Left cardiac atrium (tissue), 4 donors: ENCODE measurements around the gene SLAMF1. TPM values are rescaled to one million over a fixed set of nuclear protein-coding genes. Genes with fewer than 3 reads are reported as not detected.

Source experiments
- ATAC-seq, 2 donors: fragments of 200-7000 bp; cut with Tn5 transposase; one replicate each; pipeline ENCODE4 v1.9.1; 2020; ENCODE audit warnings: mild to moderate bottlenecking in 2 of 2, moderate library complexity in 2 of 2
- DNase-seq: peaks from one replicate; pipeline ENCODE4 v3.0.0-alpha.2; 2020
- intact Hi-C, 2 donors: fragments of 100-400 bp; cut with DNase I; formaldehyde crosslinking; loops; one replicate each; pipeline versions ENCODE4 v1.14.1 to v1.15.1; 2022 to 2023
- total RNA-seq, 2 donors: library from RNA; stranded (reverse); fragmentation: NEBNext Ultra II Directional; extraction: Animal tissue kit (Norgen Biotek cat#: 25700); gene quantifications; one replicate each; pipeline ENCODE4 v1.2.1, GENCODE V29; 2021
- donor health status: DM: no; HTN: yes; CAD: no.
- donor health status: DM: no; HTN: yes; CAD: no; lungs with severe emphysema.
- donor health status: DM: yes; HTN: yes; CAD: no.
- donor health status: Dilated cardiomyopathy.

Gene SLAMF1
- total RNA-seq, 2 donors from 2014 or later: 0.91 to 0.94 TPM

DNA sequence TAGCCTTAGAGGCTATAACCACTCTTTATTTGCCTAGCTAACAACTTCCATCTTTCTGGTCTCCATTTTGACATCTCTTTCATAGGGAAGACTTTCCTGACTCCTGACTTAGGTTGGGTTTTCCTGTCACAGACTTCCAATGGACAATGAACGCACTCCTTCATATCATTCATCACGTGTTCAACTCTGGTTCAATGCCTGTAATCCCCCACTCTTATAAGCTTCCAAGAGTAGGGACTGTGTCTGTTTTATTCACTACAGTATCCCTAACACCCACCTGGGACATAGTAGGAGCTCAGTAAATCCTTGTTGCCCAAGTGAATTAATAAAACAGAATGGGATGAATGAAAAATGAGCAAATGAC is 4.6 kb downstream of the SLAMF1 start:
- intact Hi-C loops: no loop called here
- no peak for ATAC-seq
- no peak for DNase-seq

DNA sequence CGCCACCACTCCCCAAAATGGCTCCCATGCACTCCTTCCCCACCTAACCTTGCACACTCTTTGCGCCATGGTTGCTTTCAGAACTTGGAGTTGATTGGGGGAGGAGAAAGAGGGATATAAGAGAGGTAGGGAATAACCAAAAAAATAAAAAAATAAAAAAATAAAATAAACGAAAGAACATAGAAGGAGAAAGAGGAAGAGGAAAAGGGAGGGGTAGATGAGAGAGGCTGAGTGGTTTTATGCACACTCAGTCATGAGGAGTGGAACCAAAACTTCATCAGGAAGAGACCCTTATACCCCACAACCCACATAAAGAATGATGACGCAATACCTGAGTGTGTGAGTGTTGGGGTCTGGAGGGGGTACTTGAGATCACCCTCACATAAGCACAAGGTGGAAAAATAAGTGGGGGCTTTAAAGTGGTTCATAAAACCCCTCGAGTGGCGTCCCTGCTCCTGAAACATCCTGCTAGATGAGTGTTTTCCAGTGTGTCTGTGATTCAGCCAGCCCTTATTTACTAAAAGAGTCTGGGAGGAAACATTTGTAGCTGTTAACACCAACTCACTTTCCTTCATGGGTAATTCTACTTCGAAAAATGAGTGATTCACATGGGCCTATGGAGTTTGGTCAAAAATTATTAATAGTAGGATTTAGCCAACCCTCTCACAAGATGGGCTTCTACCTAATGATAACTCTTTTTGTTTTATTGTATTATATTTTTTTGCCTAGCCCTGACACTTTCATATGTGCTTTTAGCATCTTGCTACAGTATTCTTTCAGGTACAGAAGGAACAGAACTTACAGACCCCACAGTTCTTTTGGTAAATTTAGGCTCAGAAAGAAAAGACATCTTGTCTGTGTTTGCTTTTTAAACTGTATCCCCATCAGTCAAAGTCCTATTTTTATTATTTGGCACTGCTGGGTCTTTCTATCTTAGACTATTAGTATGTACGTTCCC is 5.2 kb downstream of the SLAMF1 start:
- ATAC-seq (no peak), DNase-seq (no peak)
- intact Hi-C loops: no loop called here

DNA sequence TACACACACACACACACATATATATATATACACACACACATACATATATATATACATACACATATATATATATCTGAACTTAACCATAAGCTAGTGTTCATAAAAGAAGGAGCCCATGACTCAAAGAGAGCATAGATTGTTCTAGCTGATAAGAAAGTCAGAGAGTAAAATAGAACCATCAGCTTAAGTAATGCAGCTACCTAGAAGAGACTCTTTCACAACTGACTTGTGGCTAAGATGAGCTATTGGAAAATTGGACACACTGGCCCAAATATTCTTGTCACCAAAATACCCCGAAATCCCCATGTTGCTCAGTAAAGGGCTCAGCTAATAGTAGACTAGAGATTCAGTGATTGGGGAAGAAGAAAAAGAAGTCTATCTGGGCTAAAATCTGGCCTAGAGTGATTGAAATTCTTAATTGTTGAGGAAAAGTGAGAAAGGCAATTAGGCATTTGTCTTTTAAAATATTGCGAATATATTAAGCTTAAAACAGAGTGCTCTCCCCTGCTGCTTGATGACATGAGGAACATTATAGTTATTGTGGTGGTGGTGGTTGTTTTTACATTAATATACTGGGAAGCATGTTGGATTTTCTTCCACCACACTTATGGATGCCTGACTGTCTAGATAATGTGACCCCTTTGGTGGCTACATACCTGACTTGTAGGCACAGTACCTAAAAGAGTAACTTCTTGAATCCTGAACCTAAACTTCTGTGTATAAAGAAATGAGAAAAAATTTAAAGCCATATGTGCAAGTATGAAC is 6.3 kb downstream of the SLAMF1 start:
- intact Hi-C loops: no loop called here
- ATAC-seq: no peak
- DNase-seq: no peak

DNA sequence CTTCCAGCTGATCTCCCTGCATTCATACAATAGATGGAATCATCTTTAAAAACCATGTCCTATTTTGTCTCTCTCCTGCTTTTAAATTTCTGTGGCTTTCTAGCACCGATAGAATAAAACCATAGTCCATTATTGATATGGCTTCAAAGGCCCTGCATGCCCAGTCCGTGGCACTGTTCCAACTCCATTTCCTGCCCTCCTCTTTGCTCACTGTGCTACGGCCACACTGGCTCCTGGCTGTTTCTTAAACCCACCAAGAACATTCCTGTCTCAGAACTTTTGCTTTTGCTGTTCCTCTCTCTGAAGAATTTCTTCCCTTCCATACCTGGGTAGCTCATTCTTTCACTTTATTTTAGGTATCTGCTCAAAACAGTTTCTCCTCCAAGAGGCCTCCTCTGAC is 7.2 kb downstream of the SLAMF1 start:
- DNase-seq (peak; percentile 34), ATAC-seq (no peak)
- intact Hi-C loops: no loop called here

DNA sequence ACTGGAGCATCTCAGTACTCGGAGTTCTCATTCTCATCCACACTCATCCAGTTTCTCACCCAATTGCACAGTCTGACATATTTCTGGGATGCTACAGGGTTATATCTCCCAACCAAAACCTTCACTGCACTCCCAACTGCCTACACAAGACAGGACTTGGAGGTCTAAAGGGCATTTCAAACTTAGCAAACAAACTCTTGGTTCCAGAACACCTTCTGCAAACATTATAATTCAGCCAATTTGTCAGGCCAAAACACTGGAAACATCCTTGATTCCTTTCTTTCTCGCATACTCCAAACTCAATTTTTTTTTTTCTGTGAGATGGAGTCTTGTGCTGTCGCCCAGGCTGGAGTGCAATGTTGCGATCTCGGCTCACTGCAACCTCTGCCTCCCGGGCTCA is 7.9 kb downstream of the SLAMF1 start:
- intact Hi-C loops: no loop called here
- DNase-seq (no peak), ATAC-seq (no peak)

DNA sequence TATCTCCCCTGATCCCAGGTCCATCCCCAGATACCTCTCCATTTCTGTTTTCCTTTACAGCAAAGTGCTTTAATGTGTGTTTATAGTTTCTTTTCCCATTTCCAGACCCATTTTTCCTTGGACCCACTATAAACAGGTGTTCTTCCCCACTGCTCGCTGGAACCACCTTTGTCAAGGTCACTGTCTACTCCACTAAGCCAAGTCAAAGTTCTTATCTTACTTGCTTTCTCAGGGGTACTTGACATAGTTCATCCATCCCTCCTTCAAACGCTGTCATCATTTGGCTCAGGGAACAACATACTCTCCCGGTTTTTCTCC is 8.3 kb downstream of the SLAMF1 start:
- intact Hi-C loops: no loop called here
- DNase-seq (no peak), ATAC-seq (no peak)

DNA sequence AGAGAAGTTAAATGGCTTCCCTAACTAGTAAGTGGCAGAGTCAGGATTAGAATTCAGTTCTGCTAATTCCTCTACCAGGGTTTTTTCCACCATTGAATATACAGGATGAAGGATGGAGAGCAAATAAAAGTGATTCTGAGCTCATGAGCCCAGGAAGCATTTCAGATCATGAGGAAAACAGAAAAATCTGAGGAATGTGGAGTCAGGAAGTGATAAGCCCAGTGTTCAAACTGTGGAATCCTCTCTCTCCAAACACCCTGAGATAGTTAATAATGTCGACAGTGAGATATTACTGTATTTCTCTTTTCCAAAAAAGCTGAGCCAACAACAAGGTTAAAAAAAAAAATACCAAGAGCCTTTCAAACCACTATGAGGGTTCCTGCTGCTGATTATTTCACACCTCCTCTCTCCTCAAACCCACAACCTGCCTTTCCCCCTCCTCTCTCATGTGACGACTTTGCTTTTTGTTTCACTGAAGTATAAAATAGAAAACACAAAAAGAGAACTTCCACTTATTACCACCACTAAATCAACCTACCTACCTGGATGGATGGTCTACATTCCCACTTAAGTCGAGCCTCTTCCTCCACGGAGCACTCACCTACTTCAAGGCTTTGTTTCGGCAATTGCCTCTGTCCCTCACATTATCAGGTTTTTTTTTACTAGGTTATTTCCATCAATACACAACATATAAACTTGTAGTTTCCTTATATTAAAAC is 8.9 kb downstream of the SLAMF1 start:
- no peak for DNase-seq
- ATAC-seq: peak in 1 of 2 donors; percentile 27
- intact Hi-C loops: no loop called here

DNA sequence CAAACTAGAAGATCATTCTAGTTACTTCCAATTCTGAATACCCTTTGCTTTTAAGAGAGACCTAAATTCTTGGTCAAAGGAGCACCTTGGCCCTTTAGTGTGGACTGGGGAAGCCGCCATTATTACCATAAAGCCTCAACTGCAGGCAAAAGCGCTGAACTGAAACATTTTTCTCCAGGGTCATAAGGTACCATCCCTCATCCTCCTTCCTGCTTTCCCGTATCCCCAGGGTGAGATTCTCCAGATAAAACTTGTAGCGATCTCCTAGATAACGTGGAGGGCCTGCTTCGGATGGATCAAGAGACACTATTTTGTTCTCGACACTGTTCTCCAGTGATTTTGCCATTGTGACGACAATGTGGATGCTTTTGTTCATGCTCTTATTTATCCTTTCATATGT is 9.8 kb downstream of the SLAMF1 start:
- ATAC-seq: no peak
- no peak for DNase-seq
- intact Hi-C loops: no loop called here

DNA sequence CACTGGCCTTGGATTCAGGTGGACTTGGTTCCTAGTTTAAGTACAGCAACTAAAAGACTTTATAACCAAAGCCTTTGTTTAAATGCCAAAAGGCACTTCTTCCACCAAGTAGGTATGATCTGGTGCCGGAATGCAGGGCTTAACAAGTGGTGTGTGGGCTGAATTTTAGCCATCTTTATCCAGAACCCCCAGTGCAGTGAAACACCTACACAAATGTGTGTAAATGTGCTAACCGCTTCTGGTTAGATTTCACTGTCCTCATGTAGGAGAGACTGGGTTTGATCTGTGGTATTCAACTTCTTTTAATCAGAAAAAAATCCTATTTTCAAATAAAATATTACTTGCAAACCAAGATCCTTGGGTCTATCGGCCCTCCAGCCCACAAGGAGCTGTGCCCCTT is 10.3 kb downstream of the SLAMF1 start:
- no peak for ATAC-seq
- intact Hi-C loops: no loop called here

DNA sequence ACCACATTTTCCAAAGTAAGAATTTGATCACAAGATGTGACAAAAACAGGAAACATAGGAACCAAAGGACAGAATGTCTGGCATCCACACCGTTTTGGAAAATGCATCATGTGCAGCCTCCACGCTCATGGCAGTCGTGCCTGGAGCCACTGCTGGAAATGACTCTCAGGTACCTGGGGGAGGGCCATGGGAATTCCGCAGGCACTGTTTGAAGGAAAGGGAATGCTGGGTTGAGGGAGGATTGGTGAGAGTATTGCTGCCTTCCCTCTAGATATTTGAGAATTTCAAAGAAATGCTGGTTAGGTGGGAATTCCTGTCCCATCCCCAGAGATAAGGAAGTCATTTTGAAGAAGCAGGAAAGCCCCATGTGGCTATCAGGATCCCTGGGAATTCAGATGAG is 10.8 kb downstream of the SLAMF1 start:
- DNase-seq: no peak
- ATAC-seq: no peak
- intact Hi-C loops: no loop called here

More for the DNA sequence above, 10.3 kb downstream of the SLAMF1 start:
- DNase-seq: no peak

DNA sequence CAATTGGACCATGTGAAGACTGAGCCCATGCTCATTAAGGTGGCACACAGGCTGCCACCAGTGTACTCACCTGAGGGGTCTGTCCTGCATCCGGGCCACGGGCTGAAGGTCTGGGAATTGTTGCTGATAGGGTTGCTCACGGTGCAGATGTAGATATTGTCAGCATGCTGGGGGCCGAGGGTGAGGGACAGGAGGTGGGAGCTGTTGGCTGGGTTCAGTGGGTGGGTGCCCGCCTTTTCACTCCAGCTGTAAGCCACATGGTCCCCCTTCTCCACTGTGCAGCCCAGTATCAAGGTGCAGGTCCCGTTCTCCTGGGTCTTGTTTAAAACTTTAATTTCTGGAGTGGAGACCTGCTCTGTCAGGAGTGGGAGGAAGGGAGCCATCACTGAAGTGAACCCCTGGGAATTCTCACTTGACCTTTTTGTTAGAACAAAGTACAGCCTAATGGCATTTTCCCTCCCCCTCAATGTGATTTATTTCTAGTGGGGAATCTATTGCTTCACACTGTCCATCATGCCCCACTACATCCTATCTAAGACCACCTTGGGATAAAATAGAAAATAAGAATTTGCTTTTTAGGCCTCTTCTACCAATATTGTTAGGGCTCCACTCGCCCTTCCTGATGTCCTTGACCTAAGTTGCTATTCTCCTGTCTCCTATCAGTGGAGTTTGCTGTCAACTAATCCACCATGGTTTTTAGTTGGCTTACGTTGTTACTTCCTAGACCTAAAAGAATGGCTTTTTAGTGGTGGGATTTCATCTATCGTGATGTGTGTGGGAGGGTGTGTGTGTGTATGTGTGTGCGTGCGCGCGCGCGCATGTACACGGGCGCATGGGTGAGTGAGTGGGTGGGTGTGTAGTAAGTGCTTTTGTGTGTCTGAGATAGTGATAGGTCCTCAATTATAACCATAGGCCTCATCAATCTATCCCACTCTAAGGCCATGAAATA is 12.0 kb downstream of the SLAMF1 start:
- ATAC-seq (no peak), DNase-seq (no peak)
- intact Hi-C loops: no loop called here

DNA sequence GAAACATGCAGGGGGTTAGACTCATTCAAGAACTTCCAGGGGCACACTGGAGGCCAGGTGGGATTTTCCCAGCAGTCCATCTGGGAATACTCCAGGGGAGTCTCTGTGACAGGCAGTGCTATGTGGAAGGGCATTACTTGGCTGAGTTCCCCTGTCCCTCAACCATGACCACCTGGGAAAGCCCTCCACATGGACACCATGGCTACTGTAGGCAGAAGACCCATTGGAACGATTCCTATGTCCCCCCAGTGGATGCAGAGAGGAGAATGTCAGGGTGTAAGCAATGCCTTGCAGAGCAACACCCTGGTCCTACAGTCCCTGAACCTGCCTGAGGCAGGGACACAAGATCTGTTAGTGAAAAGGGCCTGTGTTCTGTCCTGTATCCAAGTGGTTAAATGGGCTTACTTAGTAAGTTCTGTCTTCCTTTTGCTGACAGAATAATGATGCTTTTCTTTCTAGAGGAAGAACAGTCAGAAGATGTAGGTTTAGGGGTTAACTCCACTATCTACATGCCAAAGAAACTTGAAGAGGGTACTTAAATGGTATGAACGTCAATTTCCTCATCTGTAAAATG is 13.4 kb downstream of the SLAMF1 start:
- ATAC-seq: no peak
- intact Hi-C loops: no loop called here
- DNase-seq: no peak

DNA sequence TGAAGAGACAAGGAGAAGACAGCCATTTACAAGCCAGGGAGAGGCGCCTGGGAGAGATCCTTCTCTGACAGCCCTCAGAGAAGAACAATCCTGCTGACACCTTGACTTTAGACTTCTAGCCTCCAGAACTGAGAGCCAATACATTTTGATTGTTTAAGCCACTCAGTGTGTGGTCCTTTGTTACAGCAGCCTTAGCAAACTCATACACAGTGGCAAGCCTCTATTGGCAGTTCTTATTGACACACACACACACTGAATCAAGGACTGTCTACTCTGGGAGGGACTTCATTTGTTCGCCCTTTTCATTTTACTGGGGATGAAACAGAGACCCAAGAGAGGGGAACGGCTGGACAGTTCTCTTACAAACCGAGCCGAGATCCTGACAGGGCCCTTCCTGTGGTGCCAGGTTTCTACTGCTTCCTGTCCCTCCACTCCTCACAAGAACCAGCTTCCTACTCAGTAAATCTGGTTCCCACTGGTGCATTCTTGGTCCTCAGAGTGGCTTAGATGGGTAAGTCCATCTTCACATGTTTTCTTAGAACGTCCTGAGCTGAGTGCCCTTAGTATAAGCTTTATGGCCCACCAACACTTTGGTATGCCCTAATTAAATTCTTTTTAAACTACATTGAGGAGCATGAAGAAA is 14.7 kb downstream of the SLAMF1 start:
- no peak for ATAC-seq
- intact Hi-C loops: no loop called here
- DNase-seq: no peak

DNA sequence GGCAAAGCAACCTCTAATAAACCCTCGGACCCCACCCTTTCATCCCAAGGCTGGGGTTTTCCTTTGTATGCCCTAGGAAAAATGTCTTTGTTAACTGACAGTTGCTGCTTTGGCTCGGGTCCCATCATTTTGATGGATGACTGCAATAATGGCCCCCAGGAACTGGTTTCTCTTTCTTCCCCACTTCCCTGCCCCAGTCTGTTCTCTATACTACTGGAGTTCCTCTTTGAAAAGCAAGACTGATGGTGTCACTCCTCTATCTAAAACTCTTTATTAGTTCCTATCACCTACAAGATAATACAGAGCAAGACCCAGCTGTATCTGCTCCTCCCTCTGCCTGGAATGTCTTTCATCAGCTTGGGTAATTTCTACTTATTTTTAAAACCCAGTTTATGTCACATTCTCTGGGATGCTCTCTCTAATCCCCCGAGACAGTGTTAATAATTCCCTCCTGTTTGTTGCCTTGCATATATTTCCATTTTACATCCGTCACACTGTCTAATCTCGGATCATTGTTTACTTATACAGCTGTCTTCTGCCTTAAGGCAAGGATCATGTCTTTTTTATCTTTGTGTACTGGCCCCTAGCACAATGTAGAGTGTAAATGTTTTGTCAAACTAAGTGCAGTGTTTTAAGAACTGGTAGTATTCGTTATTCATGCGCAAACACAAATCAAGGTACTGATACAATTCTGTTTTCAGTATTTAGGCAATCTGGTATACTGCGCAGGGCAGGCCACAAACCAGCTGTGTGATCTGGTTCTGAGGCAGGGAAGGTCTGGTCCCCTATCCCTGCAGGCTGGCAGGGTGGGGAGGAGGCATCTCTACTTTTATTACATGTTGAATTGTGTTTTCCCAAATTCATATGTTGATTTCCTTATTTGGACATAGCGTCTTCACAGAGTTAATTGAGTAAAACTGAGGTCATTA is 16.1 kb downstream of the SLAMF1 start:
- no peak for DNase-seq
- intact Hi-C loops: no loop called here
- ATAC-seq: peak in 1 of 2 donors; percentile 13

DNA sequence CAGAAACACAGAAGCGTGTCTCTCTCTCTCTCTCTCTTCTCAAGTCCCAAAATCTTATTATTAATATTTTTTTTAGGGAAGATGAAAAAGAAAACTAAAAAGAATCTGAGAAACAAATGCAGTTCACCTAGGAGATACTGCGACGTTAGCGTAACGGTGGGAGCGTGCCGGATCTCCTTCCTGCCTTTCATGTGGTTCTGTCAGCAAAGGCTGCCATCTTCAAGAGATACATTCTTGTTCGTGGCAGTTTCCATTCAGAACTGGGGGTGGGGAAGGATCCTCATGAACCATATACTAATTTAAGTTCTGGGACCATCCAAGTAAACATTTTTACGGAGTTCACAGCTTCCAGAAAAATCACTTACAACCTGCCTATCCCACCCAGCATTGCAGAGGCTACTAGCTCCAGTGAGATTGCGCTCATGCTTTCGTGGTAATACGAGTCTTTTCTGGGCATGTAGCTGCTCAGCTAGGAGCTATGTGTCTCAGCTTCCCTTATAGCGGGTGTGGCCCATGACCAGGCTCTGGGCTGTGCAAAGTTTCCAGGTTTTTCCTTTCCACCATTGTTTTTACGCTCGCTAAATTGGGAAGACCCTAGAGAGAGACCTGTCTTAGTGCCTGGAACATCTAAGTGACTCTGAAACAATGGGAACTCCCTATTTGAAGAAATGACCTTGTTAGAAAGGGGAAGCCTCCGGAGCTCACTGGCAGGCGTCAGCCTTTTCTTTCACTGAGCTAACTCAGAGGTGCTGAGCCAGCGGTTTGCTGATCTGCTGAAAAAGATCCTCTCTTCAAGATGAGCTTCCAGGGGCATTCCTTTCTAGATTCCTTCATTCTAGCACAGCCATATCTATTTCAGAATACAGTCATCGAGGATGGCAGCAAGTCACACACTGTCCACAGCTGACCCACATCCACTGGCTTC is 17.3 kb downstream of the SLAMF1 start:
- peak in 1 of 2 donors; percentile 49 for ATAC-seq
- intact Hi-C loops: no loop called here
- DNase-seq: peak; percentile 64

DNA sequence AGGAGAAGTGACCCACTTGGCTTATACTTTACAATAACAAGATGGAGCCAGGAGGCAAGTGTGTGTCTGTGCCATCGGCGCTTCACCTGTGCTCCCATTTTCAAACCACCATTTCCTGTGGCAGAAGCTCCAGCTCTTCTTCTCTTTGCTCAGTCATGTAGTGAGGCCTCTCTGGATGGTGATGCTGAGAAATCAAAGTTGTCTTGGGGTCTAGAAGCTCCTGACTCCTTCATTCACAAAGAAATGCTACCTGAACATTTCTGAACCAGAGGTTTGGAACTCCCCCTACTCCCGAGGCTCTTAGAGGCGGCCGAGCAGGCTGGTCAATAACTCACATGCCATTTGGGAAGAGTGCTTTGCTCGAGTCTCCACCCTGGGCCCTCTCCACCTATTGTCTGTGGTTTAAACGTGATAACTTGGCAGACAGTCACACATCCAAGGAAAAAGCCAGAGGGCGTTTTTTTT is 18.0 kb downstream of the SLAMF1 start:
- DNase-seq (no peak), ATAC-seq (no peak)
- intact Hi-C loops: no loop called here
